Activated naive CD8-positive, alpha-beta T cell treated with anti-CD3 and anti-CD28 coated beads for 36 hours (primary cell): ENCODE results near the gene SSBP3. TPM values are rescaled to one million over a fixed set of nuclear protein-coding genes. Genes with fewer than 3 reads are reported as not detected.

Source experiments
- DNase-seq: peaks from one replicate; pipeline ENCODE4 v3.0.0; 2021
- H3K27ac Mint-ChIP-seq: one replicate; pipeline ENCODE4 v1.8.0; 2022; ENCODE audit warnings: mild to moderate bottlenecking, moderate library complexity, mixed read lengths
- H3K27me3 Mint-ChIP-seq: one replicate; pipeline ENCODE4 v1.8.0; 2022; ENCODE audit warnings: mild to moderate bottlenecking, mixed read lengths
- H3K36me3 Mint-ChIP-seq: one replicate; pipeline ENCODE4 v1.8.0; 2021; ENCODE audit warnings: mild to moderate bottlenecking, mixed read lengths
- H3K4me1 Mint-ChIP-seq: one replicate; pipeline ENCODE4 v1.8.0; 2021; ENCODE audit warnings: mixed read lengths
- H3K4me3 Mint-ChIP-seq: one replicate; pipeline ENCODE4 v1.8.0; 2022; ENCODE audit warnings: mild to moderate bottlenecking, moderate library complexity, mixed read lengths
- H3K9me3 Mint-ChIP-seq: one replicate; pipeline ENCODE4 v1.8.0; 2022; ENCODE audit warnings: mixed read lengths
- total RNA-seq, 2 experiments: library from RNA; stranded (reverse); gene quantifications; one replicate each; pipeline ENCODE4 v1.2.3, GENCODE V29; 2021

SSBP3 gene
- total RNA-seq, 2 experiments from 2014 or later, result 62.8 to 65.4 TPM

DNA sequence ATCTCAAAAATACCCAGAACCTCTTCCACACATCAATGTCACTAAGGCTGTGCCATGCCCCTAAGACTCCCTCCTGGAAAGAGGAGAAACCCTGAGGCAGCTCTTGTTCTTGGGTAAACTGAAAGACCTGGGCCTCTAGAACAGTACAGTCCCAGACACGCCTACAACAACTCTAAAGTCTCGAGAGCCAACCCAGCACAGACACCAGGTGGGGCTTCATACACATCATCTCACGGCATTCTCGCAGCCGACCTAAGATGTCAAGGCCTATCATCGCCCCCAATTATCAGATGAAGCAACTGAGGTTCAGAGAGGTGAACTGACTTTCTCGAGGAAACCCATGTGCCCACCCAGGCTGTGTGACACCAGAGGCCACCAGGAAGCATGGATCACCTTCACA is 135.7 kb downstream of the SSBP3 start:
- Mint-ChIP-seq H3K36me3 (no peaks in the 10 kb centered on the region), H3K27ac (peak overlapping the region; percentile 17), H3K4me3 (no peak overlapping the region), H3K4me1 (peaks cover 20% of the 10 kb centered on the region), H3K9me3 (no peaks in the 10 kb centered on the region), H3K27me3 (no peaks in the 10 kb centered on the region)
- no peak for DNase-seq

DNA sequence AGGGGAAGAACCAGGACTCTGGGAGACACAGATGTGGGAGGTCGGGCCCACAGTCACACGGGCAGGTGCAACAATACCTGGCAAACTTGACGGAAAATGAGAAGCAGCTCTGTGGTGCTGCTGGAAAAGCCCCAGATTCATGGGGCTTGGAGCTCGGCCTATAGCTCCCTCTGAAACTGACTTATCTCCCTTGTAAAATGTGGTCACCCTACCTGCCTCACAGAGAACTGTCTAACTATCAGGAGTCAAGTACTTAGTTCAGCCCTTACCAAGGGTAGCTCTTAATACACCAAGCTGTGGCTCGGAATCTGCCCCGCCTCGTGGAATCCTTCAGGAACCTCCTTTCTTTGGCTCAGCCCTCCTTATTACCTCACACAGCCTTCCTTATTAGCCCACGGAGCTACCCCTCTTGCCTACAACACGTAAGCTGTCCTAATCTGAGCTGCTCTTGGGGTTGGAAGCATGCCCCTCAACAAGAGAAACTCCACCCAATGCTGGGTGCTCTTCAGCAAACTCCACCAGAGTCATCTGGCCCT is 137.4 kb downstream of the SSBP3 start:
- DNase-seq, result no peak
- Mint-ChIP-seq H3K4me3 (no peak overlapping the region), H3K36me3 (no peaks in the 10 kb centered on the region), H3K9me3 (no peaks in the 10 kb centered on the region), H3K27me3 (no peaks in the 10 kb centered on the region), H3K27ac (no peak overlapping the region), H3K4me1 (peaks cover 20% of the 10 kb centered on the region)

DNA sequence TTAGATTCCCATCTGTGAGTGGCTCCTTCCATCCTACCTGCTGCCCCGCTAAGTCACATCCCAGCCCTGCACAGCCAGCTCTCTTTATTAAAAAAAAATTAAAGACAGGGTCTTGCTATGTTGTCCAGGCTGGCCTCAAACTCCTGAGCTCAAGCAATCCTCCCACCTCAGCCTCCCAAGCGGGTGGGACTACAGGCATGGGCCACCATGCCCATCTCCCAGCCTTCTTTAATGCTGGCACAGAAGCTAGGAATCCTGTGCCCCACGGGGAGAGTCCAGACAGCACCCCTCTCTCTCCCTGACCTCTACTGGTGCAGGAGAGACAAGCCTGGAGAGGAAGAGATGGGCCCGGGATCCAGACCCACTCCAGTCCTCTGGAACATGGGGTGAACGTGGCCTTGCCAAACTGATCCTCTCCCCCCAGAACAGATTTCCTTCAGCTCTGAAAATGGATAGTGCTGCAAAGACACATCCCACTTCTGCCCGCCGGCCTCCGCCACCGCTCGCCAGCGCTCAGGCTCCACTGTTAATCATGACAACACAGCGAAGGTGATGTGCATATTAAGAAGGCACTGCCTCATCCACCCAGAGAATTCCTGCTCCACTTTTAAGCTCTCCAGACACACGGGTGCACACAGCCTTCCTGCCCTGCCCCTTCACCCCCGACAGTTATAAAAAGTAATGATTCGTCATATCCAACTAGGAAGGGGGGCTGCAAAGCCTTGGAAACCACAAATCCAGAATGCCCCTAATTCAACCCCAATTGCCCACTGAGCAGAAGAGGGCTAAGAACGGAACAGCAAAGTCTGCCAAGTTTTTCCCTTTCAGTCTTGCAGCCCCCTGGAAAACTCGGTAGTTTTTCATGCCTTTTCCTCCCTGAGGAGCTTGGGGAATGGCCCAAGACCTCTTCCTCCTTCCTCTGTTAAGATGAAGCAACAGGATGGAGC is 138.1 kb downstream of the SSBP3 start:
- Mint-ChIP-seq H3K27ac (no peak overlapping the region), H3K4me1 (peaks cover 17% of the 10 kb centered on the region), H3K36me3 (no peaks in the 10 kb centered on the region), H3K27me3 (no peaks in the 10 kb centered on the region), H3K9me3 (no peaks in the 10 kb centered on the region), H3K4me3 (no peak overlapping the region)
- no peak for DNase-seq

DNA sequence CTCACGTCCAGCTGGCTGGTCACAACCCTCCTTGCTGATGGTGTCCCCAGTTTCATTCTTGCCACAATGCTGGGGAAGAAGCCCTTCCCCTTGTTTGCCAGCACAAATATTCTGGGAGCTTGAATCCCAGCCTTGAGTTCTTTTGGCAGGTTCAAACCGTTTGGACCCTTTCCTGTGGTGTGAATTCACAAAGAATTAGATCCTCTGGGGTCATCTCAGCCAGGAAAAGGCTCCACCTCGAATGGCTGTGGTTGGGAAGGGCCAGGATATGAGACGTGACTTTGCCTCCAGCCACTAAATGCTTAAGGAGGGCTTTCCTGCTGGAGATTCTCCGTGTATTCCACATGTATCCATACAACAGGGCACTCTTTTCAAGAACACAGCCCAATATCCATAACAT is 139.3 kb downstream of the SSBP3 start:
- no peaks in the 10 kb centered on the region for H3K27me3 Mint-ChIP-seq
- H3K4me1 Mint-ChIP-seq, result peaks cover 17% of the 10 kb centered on the region
- H3K4me3 Mint-ChIP-seq, result no peak overlapping the region
- H3K36me3 Mint-ChIP-seq, result no peaks in the 10 kb centered on the region
- DNase-seq, result no peak
- peak overlapping the region; percentile 56 for H3K27ac Mint-ChIP-seq
- H3K9me3 Mint-ChIP-seq, result no peaks in the 10 kb centered on the region

DNA sequence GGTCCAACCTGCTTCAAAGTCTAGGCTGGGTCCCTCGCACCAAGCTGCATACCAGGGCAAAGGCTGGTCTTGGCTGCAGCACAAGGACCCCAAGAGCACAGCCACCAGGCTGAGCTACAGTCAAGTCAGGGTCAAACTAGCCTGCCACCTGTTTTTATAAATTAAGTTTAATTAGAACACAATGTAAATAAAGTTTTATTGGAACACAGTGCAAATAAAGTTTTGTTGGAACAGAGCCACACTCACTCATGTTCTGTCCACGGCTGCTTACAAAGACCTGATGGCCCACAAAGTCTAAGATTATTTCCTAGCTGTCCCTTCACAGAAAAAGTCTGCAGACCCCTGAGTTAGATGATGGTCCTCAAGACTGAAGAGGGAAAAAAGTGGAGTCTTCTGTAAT is 140.0 kb downstream of the SSBP3 start:
- Mint-ChIP-seq H3K4me1 (peaks cover 17% of the 10 kb centered on the region), H3K27me3 (no peaks in the 10 kb centered on the region), H3K9me3 (no peaks in the 10 kb centered on the region), H3K4me3 (no peak overlapping the region), H3K27ac (no peak overlapping the region), H3K36me3 (no peaks in the 10 kb centered on the region)
- DNase-seq, result no peak

DNA sequence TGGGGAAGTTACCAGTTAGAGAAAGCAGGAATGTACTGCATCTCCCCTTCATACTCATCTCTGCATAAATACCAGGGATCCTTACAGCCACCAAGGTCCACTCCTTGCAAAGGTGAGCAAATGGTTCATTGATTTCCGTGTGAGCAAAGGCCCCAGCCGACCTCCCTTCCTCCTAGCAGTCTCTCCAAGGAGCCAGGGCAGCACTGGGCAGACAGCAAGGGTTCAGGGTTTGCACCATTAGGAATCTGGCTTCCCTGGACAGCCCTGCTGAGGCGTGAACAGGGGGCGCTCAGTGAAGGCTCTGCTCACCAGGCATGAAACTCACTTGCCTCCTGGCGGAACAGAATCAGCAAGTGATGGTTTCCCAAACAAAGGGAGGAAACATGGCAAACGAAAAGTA is 140.5 kb downstream of the SSBP3 start:
- H3K4me3 Mint-ChIP-seq, result no peak overlapping the region
- H3K27me3 Mint-ChIP-seq, result no peaks in the 10 kb centered on the region
- H3K36me3 Mint-ChIP-seq, result no peaks in the 10 kb centered on the region
- peaks cover 17% of the 10 kb centered on the region for H3K4me1 Mint-ChIP-seq
- H3K27ac Mint-ChIP-seq, result no peak overlapping the region
- no peaks in the 10 kb centered on the region for H3K9me3 Mint-ChIP-seq
- DNase-seq, result no peak

DNA sequence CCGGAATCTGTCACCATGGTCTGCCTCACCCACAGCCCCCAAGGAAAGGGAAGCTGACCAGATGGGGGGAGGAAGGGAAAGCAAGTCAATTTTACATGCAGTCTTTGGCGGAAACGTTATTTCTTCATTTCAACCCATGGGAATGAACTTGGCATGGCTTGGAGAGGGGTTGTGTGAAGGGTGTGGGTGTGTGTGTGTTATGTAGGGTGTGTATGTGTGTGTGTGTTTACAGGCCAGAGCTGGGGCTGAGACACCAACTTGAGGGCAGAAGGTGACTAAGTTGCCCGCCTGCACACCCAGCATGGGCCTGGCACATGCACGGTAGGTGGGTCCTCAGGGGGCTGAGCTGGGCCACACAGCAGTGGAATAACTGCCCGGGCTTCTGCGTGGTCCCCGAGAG is 141.1 kb downstream of the SSBP3 start:
- H3K36me3 Mint-ChIP-seq, result no peaks in the 10 kb centered on the region
- DNase-seq, result no peak
- H3K4me1 Mint-ChIP-seq, result peaks cover 15% of the 10 kb centered on the region
- no peak overlapping the region for H3K27ac Mint-ChIP-seq
- no peak overlapping the region for H3K4me3 Mint-ChIP-seq
- no peaks in the 10 kb centered on the region for H3K27me3 Mint-ChIP-seq
- no peaks in the 10 kb centered on the region for H3K9me3 Mint-ChIP-seq

DNA sequence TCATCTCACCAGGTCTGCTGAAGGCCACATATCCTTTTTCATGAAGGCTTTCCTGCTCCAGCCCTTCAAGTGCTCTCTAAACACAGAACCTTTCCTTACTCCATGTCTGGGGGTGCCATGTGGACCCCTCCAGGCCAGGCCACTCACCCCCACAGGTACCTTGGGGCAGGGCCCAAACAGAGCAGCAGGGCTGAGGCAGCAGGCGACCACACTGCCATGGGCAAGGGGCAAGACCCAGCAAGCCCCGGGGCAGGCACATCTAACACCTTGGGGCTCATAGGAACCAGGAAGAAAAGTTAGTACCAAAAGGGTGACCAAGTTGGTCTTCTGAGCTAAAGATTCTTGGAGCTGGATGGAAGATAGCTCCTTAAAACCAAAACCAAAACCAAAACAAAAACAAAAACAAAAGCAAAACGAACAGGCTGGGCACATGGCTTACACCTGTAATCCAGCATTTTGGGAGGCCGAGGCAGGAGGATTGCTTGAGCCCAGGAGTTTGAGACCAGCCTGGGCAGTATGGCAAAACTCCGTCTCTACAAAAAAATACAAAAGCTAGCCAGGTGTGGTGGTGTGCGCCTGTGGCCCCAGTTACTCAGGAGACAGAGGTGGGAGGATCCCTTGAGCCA is 142.5 kb downstream of the SSBP3 start:
- Mint-ChIP-seq H3K27ac (peak overlapping the region; percentile 48), H3K4me1 (peaks cover 13% of the 10 kb centered on the region), H3K4me3 (no peak overlapping the region)

DNA sequence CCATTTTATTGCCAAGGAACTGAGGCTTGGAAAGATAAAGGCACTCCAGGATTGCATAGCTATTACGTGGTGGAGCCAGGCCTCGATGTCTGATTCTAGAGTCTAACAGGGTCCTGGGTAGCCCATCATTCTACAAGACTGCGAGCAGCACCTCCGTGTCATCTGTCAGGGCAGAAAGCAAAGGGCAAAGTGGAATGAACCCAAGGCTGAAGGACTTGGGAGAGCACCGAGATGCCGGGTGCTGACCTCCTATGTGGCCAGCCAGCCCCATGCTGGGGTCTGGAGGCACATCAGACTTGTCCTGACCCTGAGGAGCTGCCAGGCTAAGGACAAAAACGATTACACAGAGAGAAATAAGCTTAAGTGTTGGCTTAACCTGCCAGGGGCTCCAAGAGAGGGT is 143.9 kb downstream of the SSBP3 start:
- no peaks in the 10 kb centered on the region for H3K9me3 Mint-ChIP-seq
- peaks cover 9% of the 10 kb centered on the region for H3K4me1 Mint-ChIP-seq
- H3K36me3 Mint-ChIP-seq, result no peaks in the 10 kb centered on the region
- no peak overlapping the region for H3K27ac Mint-ChIP-seq
- H3K27me3 Mint-ChIP-seq, result no peaks in the 10 kb centered on the region
- no peak for DNase-seq
- no peak overlapping the region for H3K4me3 Mint-ChIP-seq

More for the DNA sequence above, 142.5 kb downstream of the SSBP3 start:
- DNase-seq, result no peak
- H3K27me3 Mint-ChIP-seq, result no peaks in the 10 kb centered on the region
- no peaks in the 10 kb centered on the region for H3K9me3 Mint-ChIP-seq
- H3K36me3 Mint-ChIP-seq, result no peaks in the 10 kb centered on the region

DNA sequence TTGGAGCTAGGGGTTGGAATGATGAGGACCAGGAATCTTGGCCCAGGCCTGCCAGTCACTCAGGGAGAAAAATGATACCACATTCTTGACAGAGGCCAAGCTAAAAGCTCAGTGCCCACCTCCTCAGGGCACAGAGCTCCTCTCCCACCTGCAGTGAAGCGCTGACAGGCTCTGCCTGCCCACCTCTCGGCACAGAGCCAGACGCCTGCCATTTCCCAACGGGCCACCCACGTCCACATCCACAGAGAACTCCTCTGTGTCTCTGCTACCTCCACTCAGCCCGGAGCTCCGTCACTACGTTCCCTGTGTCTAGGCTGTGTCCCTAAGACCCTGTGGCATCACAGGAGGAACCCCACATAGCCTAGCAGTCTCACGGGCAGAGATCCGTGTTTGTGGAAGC is 145.4 kb downstream of the SSBP3 start:
- Mint-ChIP-seq H3K36me3 (peaks cover 3% of the 10 kb centered on the region), H3K4me1 (peaks cover 7% of the 10 kb centered on the region), H3K27me3 (no peaks in the 10 kb centered on the region), H3K9me3 (no peaks in the 10 kb centered on the region), H3K27ac (no peak overlapping the region), H3K4me3 (no peak overlapping the region)
- no peak for DNase-seq

DNA sequence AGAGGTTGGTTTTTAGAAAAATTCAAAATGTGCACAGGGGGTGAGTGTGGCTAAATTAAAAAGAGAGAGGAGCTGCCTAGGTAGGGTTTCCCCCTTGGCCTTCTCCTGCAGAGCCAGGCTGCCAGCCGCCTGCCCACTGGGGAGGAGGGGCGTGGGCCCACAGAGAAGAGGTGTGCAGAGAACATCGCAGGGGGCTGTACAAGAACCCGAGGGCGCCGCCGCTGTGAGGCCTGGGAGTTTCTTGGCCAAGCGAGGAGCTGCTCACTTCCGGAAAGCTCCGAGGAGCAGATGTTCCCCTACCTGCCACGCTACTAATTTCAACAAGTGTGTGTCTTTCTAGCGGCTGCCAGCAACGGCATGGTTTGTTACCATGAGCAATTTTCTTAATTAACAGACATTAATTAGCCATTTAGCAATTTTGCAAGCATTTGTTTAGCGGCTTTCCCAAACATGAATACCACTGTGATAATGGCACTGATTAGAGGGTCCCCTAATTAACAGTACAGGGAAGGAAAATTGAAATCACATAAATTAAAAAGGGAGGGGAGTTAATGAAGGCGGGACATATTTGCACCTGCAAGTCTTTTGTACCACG is 146.6 kb downstream of the SSBP3 start:
- Mint-ChIP-seq H3K4me1 (peaks cover 7% of the 10 kb centered on the region), H3K27ac (no peak overlapping the region), H3K36me3 (peaks cover 3% of the 10 kb centered on the region), H3K9me3 (no peaks in the 10 kb centered on the region), H3K4me3 (no peak overlapping the region), H3K27me3 (no peaks in the 10 kb centered on the region)
- no peak for DNase-seq

DNA sequence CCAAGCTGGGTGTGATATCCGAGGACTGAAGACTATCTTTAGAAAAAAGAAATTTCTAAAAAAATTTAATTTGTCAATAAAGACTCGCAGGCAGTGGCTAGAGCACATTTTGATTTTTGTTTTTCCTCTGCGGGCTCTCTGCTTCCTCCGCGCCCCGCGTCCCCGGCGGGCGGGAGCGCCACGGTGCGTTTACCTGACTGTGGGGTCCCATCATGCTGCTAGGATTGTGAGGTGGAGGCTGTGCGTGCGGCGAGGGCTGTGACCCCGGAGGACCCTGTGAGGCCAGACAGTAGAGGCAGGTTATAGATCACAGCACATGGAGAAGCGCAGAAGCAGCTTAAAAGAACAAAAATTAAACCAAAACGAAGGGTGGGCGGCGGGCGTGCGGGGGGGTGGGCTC is 148.3 kb downstream of the SSBP3 start:
- Mint-ChIP-seq H3K4me1 (peaks cover 1% of the 10 kb centered on the region), H3K9me3 (no peaks in the 10 kb centered on the region), H3K4me3 (no peak overlapping the region), H3K27ac (no peak overlapping the region), H3K36me3 (peaks cover 3% of the 10 kb centered on the region), H3K27me3 (no peaks in the 10 kb centered on the region)
- DNase-seq, result no peak

DNA sequence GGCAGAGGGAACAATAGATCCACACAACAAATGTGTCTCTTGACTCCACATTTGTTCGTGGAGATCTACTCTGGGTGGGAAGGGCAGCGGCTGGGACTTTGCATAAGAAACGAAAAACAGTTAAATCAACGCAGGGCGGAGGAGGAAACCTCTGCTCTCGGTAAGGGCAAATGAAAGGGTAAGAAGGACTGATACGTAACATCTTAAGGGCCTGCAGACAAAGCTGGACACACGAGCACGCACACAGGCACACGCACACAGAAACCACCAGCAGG is 148.9 kb downstream of the SSBP3 start:
- Mint-ChIP-seq H3K4me3 (no peak overlapping the region), H3K4me1 (no peaks in the 10 kb centered on the region), H3K27me3 (no peaks in the 10 kb centered on the region), H3K27ac (no peak overlapping the region), H3K36me3 (peaks cover 3% of the 10 kb centered on the region), H3K9me3 (no peaks in the 10 kb centered on the region)
- DNase-seq, result no peak

DNA sequence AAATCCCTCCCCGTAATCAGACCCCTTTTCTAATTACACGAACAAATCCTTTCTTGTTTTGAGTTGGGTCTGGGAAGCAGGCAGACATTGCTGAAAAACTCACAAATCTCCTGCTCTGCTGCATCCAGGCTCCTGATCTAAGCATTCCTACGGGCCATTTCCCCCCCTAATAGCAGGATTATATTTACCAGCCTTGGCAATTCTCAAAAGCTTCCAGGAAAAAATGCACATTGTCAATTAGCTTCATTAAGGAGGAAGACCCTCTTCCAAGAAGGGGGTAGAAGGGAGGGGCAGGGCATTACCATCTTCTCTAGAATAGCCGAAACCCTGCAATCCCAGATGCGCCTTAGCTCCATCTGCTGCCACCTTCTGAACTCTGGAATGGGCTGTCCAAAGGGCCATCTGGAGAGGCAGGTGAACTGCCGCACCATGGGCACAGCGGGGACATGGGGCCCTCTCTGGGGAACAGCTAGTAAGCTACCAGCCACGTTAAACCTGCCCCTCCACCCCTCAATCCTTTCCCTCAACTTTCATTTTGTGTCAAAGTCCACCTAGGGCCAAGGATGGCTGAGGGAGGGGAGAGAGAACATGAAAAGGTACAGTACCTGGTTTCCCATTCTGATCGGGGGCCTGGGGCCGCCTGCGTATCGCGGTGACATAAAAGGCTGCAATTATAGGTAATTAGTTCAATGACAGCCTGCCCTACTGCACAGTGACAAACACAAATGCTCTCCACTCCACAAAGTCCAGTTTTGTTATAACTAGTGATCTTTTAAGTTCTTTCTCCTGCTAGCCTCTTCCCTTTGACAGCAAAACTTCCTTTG is 149.5 kb downstream of the SSBP3 start:
- DNase-seq, result no peak
- Mint-ChIP-seq H3K27me3 (no peaks in the 10 kb centered on the region), H3K36me3 (peaks cover 3% of the 10 kb centered on the region), H3K9me3 (no peaks in the 10 kb centered on the region), H3K4me3 (no peak overlapping the region), H3K4me1 (no peaks in the 10 kb centered on the region), H3K27ac (no peak overlapping the region)
